Measurements from ENCODE around the gene NCAM1.

DNA sequence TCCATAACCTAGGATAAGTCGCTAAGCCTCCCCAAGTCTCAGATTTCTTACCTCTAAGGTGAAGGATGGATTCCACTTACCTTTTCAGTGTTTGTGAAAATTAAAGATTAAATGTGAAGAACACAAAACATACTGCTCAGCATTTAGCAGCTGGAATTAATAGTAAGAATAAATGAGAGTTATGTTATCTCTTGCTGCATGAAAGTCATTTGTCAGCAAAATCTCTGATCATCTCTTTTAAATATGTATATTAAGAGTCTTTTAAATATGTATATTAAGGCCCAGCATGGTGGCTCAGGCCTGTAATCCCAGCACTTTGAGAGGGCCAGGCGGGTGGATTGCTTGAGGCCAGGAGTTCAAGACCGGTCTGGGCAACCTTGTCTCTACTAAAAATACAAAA lies 280.8 kb downstream of the NCAM1 start:
- no peak for TF ChIP-seq CTCF (conservative IDR thresholded peaks at IDR 0.05; ENCODE audit: low read depth, low read length)
- TF ChIP-seq EZH2 (IDR thresholded peaks at IDR 0.05; ENCODE audit: borderline replicate concordance, low read depth, low read length, poor library complexity, severe bottlenecking): no peak
